BLaER1 (cell line): ENCODE measurements around the gene JAKMIP1.

ENCODE experiments used
- H3K27ac ChIP-seq: shearing (Covaris generic); formaldehyde crosslinking; 2 replicates; pipeline ENCODE4 v1.8.1; 2022
- H3K27me3 ChIP-seq: shearing (Covaris generic); formaldehyde crosslinking; 2 replicates; pipeline ENCODE4 v1.8.1; 2022
- H3K36me3 ChIP-seq: shearing (Covaris generic); formaldehyde crosslinking; 2 replicates; pipeline ENCODE4 v1.8.1; 2022
- H3K4me1 ChIP-seq: shearing (Covaris generic); formaldehyde crosslinking; 2 replicates; pipeline ENCODE4 v1.8.1; 2022
- H3K4me2 ChIP-seq: shearing (Covaris generic); formaldehyde crosslinking; 2 replicates; pipeline ENCODE4 v1.8.1; 2022
- H3K4me3 ChIP-seq: shearing (Covaris generic); formaldehyde crosslinking; 2 replicates; pipeline ENCODE4 v1.8.1; 2022
- H3K9ac ChIP-seq: shearing (Covaris generic); formaldehyde crosslinking; 2 replicates; pipeline ENCODE4 v1.8.1; 2022
- H3K9me3 ChIP-seq: shearing (Covaris generic); formaldehyde crosslinking; 2 replicates; pipeline ENCODE4 v1.8.1; 2022
- H4K20me1 ChIP-seq: shearing (Covaris generic); formaldehyde crosslinking; 2 replicates; pipeline ENCODE4 v1.8.1; 2022
- Cebpa-rat ChIP-seq: shearing (Covaris generic); IDR thresholded peaks from 2 replicates; pipeline ENCODE4 v1.8.1; 2022

Gene JAKMIP1

GRCh38 chr4:6196324-6196723 is 4.0 kb downstream of the JAKMIP1 start:
- Histone ChIP-seq H3K9me3 (no peaks in the 10 kb centered on the region), H3K36me3 (peaks cover 11% of the 10 kb centered on the region; the same call in 1 of the 2 replicates), H3K4me1 (peaks cover 48% of the 10 kb centered on the region), H3K27me3 (peaks cover 18% of the 10 kb centered on the region), H3K9ac (no peak overlapping the region), H3K4me2 (no peak overlapping the region), H3K4me3 (no peak overlapping the region), H4K20me1 (peaks cover 33% of the 10 kb centered on the region), H3K27ac (no peak overlapping the region)
- TF ChIP-seq Cebpa-rat = no peak

- peaks cover 33% of the 10 kb centered on the region for H4K20me1 ChIP-seq
- no peak overlapping the region for H3K9ac ChIP-seq
- no peak overlapping the region for H3K27ac ChIP-seq
- H3K9me3 ChIP-seq = no peaks in the 10 kb centered on the region
- no peak overlapping the region for H3K4me3 ChIP-seq
- peaks cover 11% of the 10 kb centered on the region; the same call in 1 of the 2 replicates for H3K36me3 ChIP-seq
- TF ChIP-seq Cebpa-rat = no peak
- H3K27me3 ChIP-seq = peaks cover 18% of the 10 kb centered on the region
- no peak overlapping the region for H3K4me2 ChIP-seq
- H3K4me1 ChIP-seq = peaks cover 48% of the 10 kb centered on the region
Observed at GRCh38 chr4:6195602-6196319, 4.6 kb downstream of the JAKMIP1 start.

- Histone ChIP-seq H3K27ac (no peak overlapping the region), H3K4me1 (peaks cover 49% of the 10 kb centered on the region), H3K9ac (no peak overlapping the region), H3K9me3 (no peaks in the 10 kb centered on the region), H4K20me1 (peaks cover 33% of the 10 kb centered on the region), H3K4me2 (no peak overlapping the region), H3K27me3 (peaks cover 16% of the 10 kb centered on the region), H3K4me3 (no peak overlapping the region), H3K36me3 (peaks cover 11% of the 10 kb centered on the region; the same call in 1 of the 2 replicates)
- TF ChIP-seq Cebpa-rat = no peak
Observed at GRCh38 chr4:6194458-6195195, 5.7 kb downstream of the JAKMIP1 start.

GRCh38 chr4:6193399-6193798 is 7.0 kb downstream of the JAKMIP1 start:
- Histone ChIP-seq H3K4me1 (peaks cover 37% of the 10 kb centered on the region), H3K9ac (no peak overlapping the region), H3K4me3 (no peak overlapping the region), H3K36me3 (peaks cover 14% of the 10 kb centered on the region), H3K9me3 (peaks cover 5% of the 10 kb centered on the region), H3K27me3 (peaks cover 4% of the 10 kb centered on the region), H4K20me1 (peaks cover 21% of the 10 kb centered on the region), H3K4me2 (0 out of 2 replicates have a peak overlapping the region, but pooled peaks have one; percentile 52), H3K27ac (no peak overlapping the region)
- no peak for TF ChIP-seq Cebpa-rat

- TF ChIP-seq Cebpa-rat = no peak
- H3K4me2 ChIP-seq = peak overlapping the region; percentile 52
- H3K27ac ChIP-seq = no peak overlapping the region
- peaks cover 17% of the 10 kb centered on the region for H3K9me3 ChIP-seq
- peaks cover 20% of the 10 kb centered on the region for H3K36me3 ChIP-seq
- H3K27me3 ChIP-seq = no peaks in the 10 kb centered on the region
- peaks cover 29% of the 10 kb centered on the region for H3K4me1 ChIP-seq
- H3K9ac ChIP-seq = no peak overlapping the region
- H4K20me1 ChIP-seq = peaks cover 9% of the 10 kb centered on the region; the same call in 1 of the 2 replicates
- H3K4me3 ChIP-seq = no peak overlapping the region
Observed at GRCh38 chr4:6192245-6192644, 8.1 kb downstream of the JAKMIP1 start.

- H3K4me1 ChIP-seq = peaks cover 31% of the 10 kb centered on the region
- H3K4me3 ChIP-seq = no peak overlapping the region
- no peak overlapping the region for H3K27ac ChIP-seq
- no peaks in the 10 kb centered on the region for H3K27me3 ChIP-seq
- peak overlapping the region; percentile 52; the same call in 1 of the 2 replicates for H3K4me2 ChIP-seq
- H3K9ac ChIP-seq = no peak overlapping the region
- no peak for TF ChIP-seq Cebpa-rat
- H3K36me3 ChIP-seq = peaks cover 23% of the 10 kb centered on the region
- 0 out of 2 replicates have a peak, but pooled peaks cover 3% of the 10 kb centered on the region for H4K20me1 ChIP-seq
- H3K9me3 ChIP-seq = peaks cover 23% of the 10 kb centered on the region
Observed at GRCh38 chr4:6191448-6192130, 8.8 kb downstream of the JAKMIP1 start.

GRCh38 chr4:6190486-6190885 is 9.9 kb downstream of the JAKMIP1 start:
- H3K36me3 ChIP-seq = peaks cover 30% of the 10 kb centered on the region

GRCh38 chr4:6189511-6189910 is 10.8 kb downstream of the JAKMIP1 start:
- H3K4me3 ChIP-seq = no peak overlapping the region
- no peak for TF ChIP-seq Cebpa-rat
- peaks cover 30% of the 10 kb centered on the region for H3K36me3 ChIP-seq
- no peak overlapping the region for H3K27ac ChIP-seq
- H3K9me3 ChIP-seq = peaks cover 35% of the 10 kb centered on the region
- peaks cover 52% of the 10 kb centered on the region for H3K4me1 ChIP-seq
- H3K9ac ChIP-seq = no peak overlapping the region
- no peaks in the 10 kb centered on the region for H3K27me3 ChIP-seq
- no peak overlapping the region for H3K4me2 ChIP-seq
- no peaks in the 10 kb centered on the region for H4K20me1 ChIP-seq

More at GRCh38 chr4:6190486-6190885, 9.9 kb downstream of the JAKMIP1 start:
- peaks cover 42% of the 10 kb centered on the region for H3K4me1 ChIP-seq
- H4K20me1 ChIP-seq = no peaks in the 10 kb centered on the region
- H3K27me3 ChIP-seq = no peaks in the 10 kb centered on the region
- H3K4me2 ChIP-seq = no peak overlapping the region
- TF ChIP-seq Cebpa-rat = no peak
- H3K9ac ChIP-seq = no peak overlapping the region
- H3K27ac ChIP-seq = no peak overlapping the region
- no peak overlapping the region for H3K4me3 ChIP-seq
- peaks cover 34% of the 10 kb centered on the region for H3K9me3 ChIP-seq

- Histone ChIP-seq H3K4me3 (no peak overlapping the region), H3K9me3 (peaks cover 35% of the 10 kb centered on the region), H3K9ac (no peak overlapping the region), H4K20me1 (no peaks in the 10 kb centered on the region), H3K36me3 (peaks cover 27% of the 10 kb centered on the region), H3K4me2 (no peak overlapping the region), H3K4me1 (peaks cover 59% of the 10 kb centered on the region), H3K27ac (no peak overlapping the region), H3K27me3 (no peaks in the 10 kb centered on the region)
- TF ChIP-seq Cebpa-rat = no peak
Observed at GRCh38 chr4:6188687-6189305, 11.6 kb downstream of the JAKMIP1 start.
